HG03139 (cell line): ENCODE data around the gene FBXO38.
A peak's percentile ranks its signal among the peaks of the same experiment; 100 is the strongest.
"Not testable (repeated sequence)": the region's sequence is repeated elsewhere in the genome, so short reads cannot be mapped to it uniquely, and the experiment has no call there.

Experiments
- ATAC-seq: cut with Tn5 transposase; IDR thresholded peaks from one replicate; pipeline ENCODE4 v1.9.1; 2021; ENCODE audit not compliant: unreplicated experiment

The FBXO38 gene

DNA sequence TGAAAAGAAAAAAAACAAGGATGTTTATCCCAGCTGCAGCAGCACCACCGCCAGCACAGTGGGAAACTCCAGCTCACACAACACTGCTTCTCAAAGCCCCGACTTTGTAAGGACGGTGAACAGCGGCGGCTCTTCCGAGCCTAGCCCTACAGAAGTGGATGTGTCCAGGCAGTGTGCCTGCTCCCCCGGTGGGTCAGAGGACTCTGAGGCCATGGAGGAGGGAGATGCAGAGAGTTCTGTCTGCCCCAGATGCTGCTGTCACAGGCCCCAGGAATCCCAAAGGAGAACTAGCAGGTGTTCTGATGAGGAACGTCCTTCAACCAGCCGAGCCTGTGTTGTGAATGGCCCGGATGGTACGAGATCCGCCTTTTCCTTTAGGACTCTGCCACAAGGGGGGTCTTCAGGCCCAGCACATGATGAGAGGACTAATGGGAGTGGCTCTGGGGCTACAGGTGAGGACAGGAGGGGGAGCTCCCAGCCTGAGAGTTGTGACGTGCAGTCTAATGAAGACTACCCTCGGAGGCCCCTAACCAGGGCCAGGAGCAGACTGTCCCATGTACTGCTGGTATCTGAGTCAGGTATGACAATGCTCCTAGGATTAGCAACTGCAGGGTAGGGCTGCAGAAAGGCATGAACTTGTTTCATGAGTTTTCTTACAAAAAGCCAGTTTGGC is 43.7 kb downstream of the FBXO38 start:
- no peak for ATAC-seq

- ATAC-seq: no peak
These were observed 45.1 kb downstream of the FBXO38 start for GRCh38 chr5:148428848-148429247.

DNA sequence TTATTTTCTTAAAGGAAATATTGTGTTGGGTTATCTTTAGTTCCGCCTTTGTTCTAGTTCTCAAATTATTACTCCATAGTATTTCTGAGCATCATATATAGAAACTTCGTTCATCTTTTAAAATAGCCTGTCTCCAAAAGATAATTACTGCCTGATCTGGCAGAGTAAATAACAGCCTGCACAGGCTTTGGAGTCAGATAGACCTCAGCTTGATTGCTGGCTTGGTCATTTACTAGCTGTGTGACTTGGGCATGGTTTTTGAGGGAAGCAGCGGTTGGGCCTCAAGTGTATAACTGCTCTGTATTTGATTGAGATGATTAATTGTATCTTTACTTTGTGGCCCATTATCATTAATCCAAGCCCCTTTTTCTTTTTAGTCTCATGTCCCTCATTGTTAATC is 50.1 kb downstream of the FBXO38 start:
- no peak for ATAC-seq

GRCh38 chr5:148436029-148436428 is 52.3 kb downstream of the FBXO38 start:
- no peak for ATAC-seq

GRCh38 chr5:148437249-148437648 is 53.5 kb downstream of the FBXO38 start:
- no peak for ATAC-seq

DNA sequence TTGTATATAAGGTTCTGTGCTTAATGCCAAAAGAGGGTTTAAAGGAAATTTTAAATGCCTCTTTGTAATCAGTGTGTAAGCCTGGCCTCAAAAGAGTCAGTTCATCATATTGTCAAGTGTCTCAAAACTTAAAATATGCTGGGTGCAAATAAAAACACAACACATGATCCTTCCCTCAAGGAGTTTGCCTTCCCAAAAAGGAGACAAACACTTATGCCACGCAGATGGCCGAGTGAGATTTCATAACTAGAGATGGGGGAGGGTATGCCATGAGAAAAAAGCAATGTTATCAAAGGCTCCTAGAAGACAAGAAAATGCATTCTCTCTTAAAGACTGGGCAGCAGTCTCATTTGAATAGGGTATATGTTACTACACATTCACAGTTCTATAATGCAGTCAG is 55.2 kb downstream of the FBXO38 start:
- ATAC-seq: no peak

DNA sequence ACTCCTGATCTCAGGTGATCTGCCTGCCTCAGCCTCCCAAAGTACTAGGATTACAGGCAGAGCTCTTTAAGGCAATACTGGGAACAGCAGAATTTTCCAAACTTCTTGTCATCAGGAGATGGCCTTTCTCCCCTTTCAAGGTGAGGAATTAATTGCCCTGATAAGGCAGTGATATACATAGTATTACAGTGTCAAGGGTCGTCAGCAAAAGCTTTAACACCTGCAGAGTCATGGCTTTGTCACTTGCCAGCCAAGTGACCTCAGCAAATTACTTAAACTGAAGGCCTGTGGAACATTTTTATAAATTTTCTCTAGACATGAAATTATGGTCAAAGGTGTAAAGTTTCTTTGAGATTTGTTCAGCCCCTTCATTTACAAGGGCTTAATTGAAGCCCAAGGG is 59.5 kb downstream of the FBXO38 start:
- ATAC-seq: no peak

- peak; percentile 68 for ATAC-seq
These were observed 60.2 kb downstream of the FBXO38 start for GRCh38 chr5:148443998-148444397.

DNA sequence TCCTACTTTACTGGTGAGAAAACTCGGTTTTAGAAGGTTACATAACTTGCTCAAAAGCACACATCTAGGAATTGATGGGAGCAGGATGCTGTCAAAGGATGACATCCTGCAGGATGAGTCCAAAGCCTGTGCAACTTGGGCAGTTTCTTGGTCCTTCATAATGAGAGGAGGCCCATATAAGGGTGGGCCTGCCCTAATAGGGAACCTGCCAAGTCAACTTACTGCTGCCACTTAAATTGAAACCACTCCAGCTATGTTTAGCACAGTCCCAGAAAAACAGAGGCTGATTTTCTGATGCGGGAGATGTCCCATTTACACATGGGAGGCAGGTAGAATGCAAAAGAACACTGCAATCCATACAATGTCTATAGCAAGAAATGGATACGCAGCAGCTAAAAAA is 61.8 kb downstream of the FBXO38 start:
- no peak for ATAC-seq

DNA sequence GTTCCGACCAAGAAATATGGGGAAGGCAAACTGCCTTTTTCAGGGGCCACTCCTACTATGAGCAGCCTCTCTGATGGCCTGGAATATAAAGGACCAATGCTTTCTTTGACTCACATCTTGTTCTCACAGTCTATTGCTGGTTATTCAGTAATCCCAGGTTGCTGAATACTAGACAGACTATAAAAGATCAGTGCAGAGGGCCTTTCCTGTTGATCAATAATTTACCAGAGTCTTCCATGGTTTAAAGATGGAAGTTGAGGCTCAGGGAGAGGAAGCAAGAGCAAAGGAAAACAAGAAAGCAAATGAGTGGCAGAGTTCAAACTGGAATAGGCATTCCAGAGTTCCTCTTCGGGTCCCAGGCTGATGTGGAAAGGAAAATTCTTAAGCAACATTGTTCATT is 62.9 kb downstream of the FBXO38 start:
- no peak for ATAC-seq

GRCh38 chr5:148452499-148453193 is 68.9 kb downstream of the FBXO38 start:
- ATAC-seq: no peak

DNA sequence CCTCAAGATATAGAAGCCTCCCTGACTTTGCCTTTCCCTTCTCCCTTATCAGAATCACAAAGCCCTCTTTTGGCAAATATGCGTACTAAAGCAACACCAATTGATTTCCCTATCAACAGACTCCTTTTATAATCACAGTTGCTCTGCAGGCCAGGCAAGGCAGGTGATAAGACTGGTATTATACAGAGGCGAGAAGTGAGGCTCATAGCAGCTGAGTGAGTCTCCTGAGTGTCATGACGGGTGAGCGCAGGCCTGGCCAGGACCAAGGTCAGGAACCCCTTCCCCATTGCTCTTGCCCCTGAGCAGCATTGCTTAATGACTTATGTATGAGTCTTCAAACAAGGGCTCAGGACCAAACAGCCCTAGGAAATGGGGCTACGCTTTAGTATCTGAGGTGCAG is 70.8 kb downstream of the FBXO38 start:
- ATAC-seq: no peak

GRCh38 chr5:148455185-148455584 is 71.4 kb downstream of the FBXO38 start:
- ATAC-seq: no peak

DNA sequence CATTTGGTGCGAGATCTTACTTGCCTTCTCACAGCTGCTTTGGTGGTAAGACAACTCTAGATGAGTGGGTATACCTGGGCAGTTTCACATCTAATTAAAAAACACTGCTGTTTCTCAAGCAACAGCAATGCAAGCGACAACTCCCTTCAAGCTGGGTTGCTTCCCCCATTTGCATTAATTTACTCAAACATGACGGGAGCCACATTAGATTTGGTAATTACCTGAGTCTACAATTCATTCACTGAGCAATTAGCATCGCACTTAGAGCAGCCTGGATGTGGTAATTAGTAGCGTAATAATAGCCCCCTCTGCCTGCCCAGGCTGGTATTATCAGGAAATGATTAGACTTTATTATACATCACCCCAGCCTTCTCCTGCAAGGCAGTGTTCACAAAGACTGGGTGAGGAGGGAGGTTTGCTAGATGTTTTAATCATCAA is 73.4 kb downstream of the FBXO38 start:
- peak; percentile 78 for ATAC-seq

DNA sequence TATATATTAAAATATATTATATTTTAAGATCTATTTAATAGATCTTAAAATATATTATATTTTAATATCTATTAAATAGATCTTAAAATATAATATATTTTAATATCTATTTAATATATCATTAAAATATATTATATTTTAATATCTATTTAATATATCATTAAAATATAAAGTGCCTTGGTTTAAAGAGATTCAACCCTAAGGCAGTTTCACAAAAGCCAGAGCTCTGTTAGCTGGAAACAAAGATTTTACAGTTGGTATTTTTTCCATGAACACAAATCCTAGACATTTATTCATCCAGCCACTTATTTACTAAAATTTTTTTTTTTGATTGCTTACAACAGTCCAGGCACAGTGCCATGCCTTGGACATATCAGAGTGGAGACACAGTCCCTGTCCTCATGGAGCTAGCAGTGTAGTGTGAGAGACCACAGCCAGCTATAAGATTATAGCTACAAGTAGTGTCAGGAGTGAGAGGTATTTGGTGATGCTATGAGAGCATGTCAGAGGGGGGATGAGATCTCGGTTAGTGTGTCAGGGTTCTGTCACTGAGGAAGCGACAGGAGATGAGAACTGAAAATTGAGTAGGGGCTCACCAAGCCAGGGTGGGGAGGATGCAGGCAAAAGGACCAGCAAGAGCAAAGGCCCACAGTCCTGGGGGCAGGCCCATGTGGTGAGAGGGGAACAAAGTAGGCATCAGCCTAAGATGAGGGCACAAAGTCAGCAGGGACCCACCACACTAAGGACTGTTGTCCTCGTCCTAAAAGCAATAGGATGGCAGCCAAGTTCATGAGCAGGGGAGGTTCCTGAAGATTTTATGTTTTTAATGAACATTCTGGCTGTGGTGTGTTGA is 74.5 kb downstream of the FBXO38 start:
- no peak for ATAC-seq

- ATAC-seq: no peak
These were observed 75.9 kb downstream of the FBXO38 start for GRCh38 chr5:148459669-148460068.

DNA sequence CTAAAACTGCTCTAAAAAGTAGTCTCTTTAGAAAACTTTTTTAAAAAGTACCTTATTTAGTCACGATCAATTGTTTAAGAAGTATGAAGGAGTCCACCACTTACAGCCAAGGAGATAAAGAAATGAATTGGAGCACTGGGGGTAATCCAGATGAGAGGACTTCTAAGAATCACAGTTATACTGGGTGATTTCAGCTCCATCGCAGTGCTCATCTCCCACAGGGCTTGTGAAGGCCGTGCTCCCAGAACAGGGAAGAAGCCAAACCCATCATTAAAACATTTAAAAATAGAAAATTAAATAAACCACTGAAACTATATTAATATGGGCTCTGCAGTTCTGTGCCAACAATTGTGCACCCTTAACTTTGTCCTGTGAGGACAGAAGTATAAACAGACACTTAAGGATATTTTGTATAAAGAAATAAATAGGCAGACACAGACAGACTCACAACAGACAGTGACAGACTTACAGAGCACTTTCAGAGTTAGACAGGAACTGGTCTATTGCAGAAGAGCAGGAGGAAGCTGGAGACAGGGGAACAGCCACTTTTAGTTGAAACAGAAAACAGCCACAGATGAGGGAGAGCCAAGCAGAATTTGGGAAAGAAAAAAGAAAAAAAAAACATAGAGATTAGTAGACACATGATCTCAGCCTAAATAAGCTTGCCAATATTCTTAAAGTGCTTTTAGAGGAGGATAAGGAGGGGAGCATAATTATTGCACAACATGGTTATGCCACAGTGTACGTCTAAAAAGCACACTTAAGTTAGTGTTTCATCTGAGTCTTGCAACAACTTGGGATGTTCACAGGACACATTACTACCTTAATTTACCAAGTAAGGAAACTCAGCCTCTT is 81.8 kb downstream of the FBXO38 start:
- no peak for ATAC-seq

GRCh38 chr5:148466236-148466580 is 82.5 kb downstream of the FBXO38 start:
- no peak for ATAC-seq

GRCh38 chr5:148467958-148468357 is 84.2 kb downstream of the FBXO38 start:
- ATAC-seq: no peak

- not testable (repeated sequence) for ATAC-seq
These were observed 85.0 kb downstream of the FBXO38 start for GRCh38 chr5:148468746-148469145.

DNA sequence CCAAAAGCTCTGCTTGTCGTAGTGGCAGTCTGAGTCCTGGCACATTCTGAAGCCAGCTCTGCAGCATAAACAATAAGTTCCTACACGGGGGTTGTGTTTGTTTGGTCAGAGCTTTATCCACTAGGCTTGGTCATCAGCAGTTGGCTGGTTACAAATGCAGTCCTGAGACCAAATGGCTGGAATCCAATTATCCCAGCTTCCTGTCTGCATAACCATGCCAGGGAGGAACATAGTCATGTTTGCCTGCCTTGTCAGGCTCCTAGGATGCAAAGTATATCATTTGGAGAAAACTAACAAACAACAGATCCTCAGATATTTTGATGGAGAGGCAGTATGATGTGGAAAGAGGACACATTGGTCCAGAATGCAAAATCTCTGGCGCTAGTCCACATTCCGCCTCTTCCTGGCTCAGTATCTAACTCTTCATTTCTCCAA is 85.8 kb downstream of the FBXO38 start:
- no peak for ATAC-seq
